GM12874 (cell line): ENCODE measurements around the gene LBX1.

ENCODE experiments used
- TF ChIP-seq, protein P1 (sequence below): IDR thresholded peaks from 2 replicates; pipeline ENCODE4 v1.5.1; 2011; ENCODE audit warnings: low read depth, mild to moderate bottlenecking, control low read depth, low read length, moderate library complexity; ENCODE audit not compliant: insufficient read depth

The LBX1 gene, protein sequence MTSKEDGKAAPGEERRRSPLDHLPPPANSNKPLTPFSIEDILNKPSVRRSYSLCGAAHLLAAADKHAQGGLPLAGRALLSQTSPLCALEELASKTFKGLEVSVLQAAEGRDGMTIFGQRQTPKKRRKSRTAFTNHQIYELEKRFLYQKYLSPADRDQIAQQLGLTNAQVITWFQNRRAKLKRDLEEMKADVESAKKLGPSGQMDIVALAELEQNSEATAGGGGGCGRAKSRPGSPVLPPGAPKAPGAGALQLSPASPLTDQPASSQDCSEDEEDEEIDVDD

DNA sequence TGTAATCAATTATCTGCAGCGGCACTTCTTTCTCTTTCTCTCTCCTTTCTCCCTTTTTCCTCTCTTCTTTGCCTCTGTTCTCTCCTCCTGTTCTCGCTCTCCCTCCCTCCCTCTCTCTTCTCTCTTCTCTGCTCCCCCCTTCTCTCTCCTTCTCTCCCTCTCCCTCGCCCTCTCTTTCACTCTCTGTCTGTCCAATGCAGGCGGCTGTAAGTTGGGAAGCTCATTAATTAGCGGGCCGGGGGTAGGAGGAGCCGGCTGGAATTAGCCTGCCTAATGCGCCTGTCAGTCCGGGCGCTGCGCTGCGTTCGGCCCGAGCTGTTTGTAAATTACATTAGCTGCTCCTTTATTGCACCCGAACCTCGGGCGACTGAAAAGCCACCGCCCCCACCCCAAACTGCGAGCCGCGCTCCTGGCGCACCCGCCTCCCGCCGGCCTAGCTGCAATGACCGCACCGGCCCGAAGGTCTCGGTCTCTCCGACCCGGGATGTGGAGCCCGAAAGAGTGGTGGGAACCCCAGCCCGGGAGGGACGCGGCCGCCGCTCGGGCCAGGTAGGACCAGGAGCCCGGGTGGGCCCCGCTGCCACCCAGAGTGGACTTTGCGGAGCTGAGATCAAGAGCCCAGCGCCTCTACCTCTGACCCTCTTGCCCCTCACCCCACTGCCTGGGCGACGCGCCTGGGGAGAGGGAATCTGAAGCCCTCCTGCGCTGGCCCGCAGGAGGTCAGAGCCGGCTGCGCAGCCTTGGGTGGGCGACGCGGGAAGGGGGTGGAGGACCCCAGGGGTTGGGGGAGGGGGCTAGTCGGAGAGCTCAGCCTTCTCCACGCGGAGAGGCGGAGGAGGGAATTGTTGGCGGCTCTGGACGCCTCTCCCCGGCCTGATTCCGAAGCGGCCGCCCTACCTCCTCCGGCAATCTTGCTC is at the start of gene LBX1:
LBX1 (minus strand) TSS at position 198 of the 917 bp plus-strand sequence. CDS start 648 bp downstream, outside the sequence.
- TF ChIP-seq, protein P1, sequence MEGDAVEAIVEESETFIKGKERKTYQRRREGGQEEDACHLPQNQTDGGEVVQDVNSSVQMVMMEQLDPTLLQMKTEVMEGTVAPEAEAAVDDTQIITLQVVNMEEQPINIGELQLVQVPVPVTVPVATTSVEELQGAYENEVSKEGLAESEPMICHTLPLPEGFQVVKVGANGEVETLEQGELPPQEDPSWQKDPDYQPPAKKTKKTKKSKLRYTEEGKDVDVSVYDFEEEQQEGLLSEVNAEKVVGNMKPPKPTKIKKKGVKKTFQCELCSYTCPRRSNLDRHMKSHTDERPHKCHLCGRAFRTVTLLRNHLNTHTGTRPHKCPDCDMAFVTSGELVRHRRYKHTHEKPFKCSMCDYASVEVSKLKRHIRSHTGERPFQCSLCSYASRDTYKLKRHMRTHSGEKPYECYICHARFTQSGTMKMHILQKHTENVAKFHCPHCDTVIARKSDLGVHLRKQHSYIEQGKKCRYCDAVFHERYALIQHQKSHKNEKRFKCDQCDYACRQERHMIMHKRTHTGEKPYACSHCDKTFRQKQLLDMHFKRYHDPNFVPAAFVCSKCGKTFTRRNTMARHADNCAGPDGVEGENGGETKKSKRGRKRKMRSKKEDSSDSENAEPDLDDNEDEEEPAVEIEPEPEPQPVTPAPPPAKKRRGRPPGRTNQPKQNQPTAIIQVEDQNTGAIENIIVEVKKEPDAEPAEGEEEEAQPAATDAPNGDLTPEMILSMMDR = no peak

DNA sequence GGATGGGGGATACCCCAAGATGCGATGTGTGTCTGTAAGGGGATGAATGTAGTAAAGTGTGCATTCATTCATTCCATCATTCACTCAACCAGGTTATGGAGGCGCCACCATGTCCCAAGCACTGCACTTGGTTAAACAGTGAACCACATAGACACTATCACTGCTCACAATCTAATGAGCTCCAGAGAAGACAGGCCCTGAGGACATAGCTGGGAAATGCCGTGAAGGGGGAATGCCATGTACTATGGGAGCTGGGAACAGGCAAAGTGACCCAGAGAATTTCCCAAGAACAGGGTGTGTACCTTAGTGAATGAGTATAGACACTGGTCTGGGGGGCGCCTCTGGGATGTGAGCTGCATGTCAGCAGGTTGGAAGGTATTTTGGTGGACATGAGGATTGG is 44.5 kb upstream of the LBX1 start:
- TF ChIP-seq, protein P1 = no peak

DNA sequence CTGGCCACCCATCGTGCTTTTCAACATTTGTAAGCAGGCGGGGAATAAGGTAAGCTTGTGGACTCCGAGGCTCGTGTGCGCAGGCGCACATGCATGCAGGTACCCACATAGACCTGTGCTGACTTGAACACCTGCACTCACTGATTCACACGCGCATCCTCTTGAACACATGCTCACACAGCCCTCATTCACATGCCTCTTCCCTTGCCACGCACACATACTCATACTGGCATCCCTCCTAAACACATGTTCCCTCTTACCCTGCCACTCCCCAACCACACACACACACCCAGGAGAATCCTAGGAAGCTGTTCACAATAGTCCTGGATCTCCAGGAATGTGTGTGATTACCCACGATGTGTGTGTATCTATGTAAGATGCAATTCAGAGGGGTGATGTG is 44.1 kb upstream of the LBX1 start:
- TF ChIP-seq, protein P1 = no peak

DNA sequence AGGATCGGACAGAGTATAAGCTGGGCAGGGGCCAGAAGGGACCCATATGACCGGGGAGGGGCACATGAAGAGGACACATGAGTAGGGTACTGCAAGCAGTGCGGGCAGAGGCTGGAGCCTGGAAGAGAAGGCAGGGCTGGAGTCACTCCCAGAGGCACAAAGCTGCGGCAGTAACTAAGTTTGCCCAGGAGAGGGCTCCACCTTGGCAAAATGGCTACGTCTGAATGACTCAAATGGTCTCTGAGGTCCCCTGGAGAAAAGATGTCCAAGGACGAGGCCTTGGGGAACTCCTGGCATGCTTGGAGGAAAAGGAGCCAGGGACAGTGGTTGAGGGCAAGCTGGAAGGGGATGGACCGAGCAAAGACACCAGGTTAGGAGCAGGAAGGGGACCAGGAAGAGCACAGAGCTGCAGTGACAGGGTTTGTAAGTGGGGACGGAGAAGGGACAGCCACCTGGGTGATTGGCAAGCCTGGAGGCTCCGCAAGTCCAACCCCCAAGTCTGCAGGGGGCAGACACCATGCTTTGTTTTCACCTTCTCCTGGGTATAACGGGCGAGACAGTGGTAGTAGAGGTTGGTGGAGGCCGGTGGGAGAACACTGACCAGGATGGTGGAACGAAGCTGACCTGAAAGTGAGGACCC is 43.1 kb upstream of the LBX1 start:
- TF ChIP-seq, protein P1 = peak; percentile 82

DNA sequence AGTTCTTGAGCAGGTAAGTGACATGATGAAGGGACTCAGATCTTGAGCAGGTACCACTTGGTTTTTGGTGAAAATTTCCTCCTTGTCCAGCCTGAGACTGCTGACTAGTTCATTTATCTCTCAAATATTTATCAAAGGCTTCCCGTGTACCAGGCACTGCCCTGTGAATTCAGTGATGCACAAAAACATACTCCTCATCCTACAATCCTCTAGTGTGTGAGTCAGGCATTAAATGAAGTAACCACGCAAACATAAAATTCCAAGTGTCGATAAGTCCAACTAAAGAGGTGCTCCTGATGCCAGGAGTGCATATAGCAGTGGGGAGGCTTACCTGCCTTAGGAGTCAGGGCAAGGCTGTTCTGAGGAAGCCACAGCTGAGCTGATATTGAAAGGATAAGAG is 41.5 kb upstream of the LBX1 start:
- TF ChIP-seq, protein P1 = no peak

DNA sequence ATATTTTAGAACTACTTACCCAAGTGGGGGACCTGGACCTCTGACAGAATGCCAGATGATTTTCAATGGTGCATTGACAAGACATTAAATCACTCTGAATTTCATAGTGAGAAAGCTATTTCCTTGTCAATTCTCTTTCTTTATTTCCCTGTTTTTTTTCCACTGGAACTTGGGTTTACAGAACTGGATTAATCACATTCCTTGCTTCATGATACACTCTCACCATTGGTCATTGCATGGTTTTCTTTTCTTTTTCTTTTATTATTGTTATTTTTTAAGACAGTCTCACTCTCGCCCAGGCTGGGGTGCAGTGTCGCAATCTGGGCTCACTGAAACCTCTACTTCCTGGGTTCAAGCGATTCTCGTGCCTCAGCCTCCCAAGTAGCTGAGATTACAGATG is 38.5 kb upstream of the LBX1 start:
- TF ChIP-seq, protein P1 = no peak

DNA sequence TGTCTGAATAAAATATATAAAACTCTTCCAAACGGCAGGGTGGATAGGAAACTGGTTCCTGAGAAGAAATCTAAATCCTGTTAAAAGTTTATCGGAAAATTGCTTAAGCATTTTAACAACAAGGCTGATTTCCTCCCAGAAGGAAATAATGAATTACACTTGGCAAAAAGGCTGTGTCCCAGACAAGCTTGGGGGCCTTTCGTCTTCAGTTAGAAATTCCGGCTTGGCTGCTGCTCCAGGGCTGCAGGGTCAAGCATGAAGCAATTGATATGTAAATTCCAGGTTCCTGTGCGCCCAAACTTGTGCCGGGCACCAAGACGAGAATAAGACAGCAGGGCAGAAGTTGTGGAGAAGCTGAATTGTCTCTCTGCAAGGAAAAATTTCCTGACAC is 38.0 kb upstream of the LBX1 start:
- TF ChIP-seq, protein P1 = no peak
